Smooth muscle cell (in vitro differentiated cells): ENCODE measurements around the gene IGSF9B. TPM values are rescaled to one million over a fixed set of nuclear protein-coding genes. Genes with fewer than 3 reads are reported as not detected.

Source experiments
- DNase-seq: peaks from one replicate; lab custom pipeline; 2025; ENCODE audit not compliant: unreplicated experiment; lab: John Stamatoyannopoulos, UW
- H2AFZ ChIP-seq: fragments of 200-600 bp; sonication (generic); 2 replicates; pipeline ENCODE4 v1.6.0; 2016; ENCODE audit warnings: antibody characterized with exemption, low read depth, mild to moderate bottlenecking
- H3F3A ChIP-seq: fragments of 200-600 bp; sonication (generic); 2 replicates; pipeline ENCODE4 v1.6.0; 2017; ENCODE audit warnings: antibody characterized with exemption, low read depth
- H3K27ac ChIP-seq: fragments of 200-600 bp; sonication (generic); 2 replicates; pipeline ENCODE4 v1.5.1; 2016; ENCODE audit warnings: low read depth, mild to moderate bottlenecking
- H3K27me3 ChIP-seq: fragments of 200-600 bp; sonication (generic); 2 replicates; pipeline ENCODE4 v1.6.1; 2016; ENCODE audit warnings: low read depth, mild to moderate bottlenecking
- H3K36me3 ChIP-seq: fragments of 200-600 bp; sonication (generic); 2 replicates; pipeline ENCODE4 v1.5.1; 2016; ENCODE audit warnings: low read depth
- H3K4me1 ChIP-seq: fragments of 200-600 bp; sonication (generic); 2 replicates; pipeline ENCODE4 v1.5.1; 2016; ENCODE audit warnings: low read depth
- H3K4me2 ChIP-seq: fragments of 200-600 bp; sonication (generic); 2 replicates; pipeline ENCODE4 v1.6.0; 2016; ENCODE audit warnings: mild to moderate bottlenecking
- H3K4me3 ChIP-seq: fragments of 200-600 bp; sonication (generic); 2 replicates; pipeline ENCODE4 v1.5.1; 2016; ENCODE audit warnings: mild to moderate bottlenecking
- H3K79me2 ChIP-seq: fragments of 200-600 bp; sonication (generic); 2 replicates; pipeline ENCODE4 v1.6.0; 2016; ENCODE audit warnings: low read depth, mild to moderate bottlenecking
- H3K9ac ChIP-seq: fragments of 200-600 bp; sonication (generic); 2 replicates; pipeline ENCODE4 v1.6.0; 2016; ENCODE audit warnings: low read depth
- H3K9me3 ChIP-seq: fragments of 200-600 bp; sonication (generic); replicated peaks from 2 replicates; pipeline ENCODE4 v1.5.1; 2016; ENCODE audit warnings: low read depth
- H4K20me1 ChIP-seq: fragments of 200-600 bp; sonication (generic); 2 replicates; pipeline ENCODE4 v1.6.0; 2016; ENCODE audit warnings: low read depth
- WGBS: methylation state at CpG from one replicate; pipeline ENCODE4 v1.1.7; 2016; ENCODE audit warnings: low lambda C conversion rate; 5-methylcytosine and 5-hydroxymethylcytosine counted together
- polyA plus RNA-seq: library from polyadenylated mRNA; unstranded; fragments of >200 nt; fragmentation: Nextera tagmentation; extraction: Ambion mirVana; gene quantifications from 2 replicates; pipeline ENCODE4 v1.2.1, GENCODE V29; 2016
- total RNA-seq: library from RNA; depleted of rRNA; stranded (reverse); fragments of >200 nt; gene quantifications from 2 replicates; pipeline ENCODE4 v1.2.3, GENCODE V29; 2014
- TF ChIP-seq, protein P1 (sequence below): fragments of 200-600 bp; sonication (generic); IDR thresholded peaks from 2 replicates; pipeline ENCODE4 v1.5.1; 2017; ENCODE audit warnings: borderline replicate concordance, mild to moderate bottlenecking, antibody characterized with exemption; ENCODE audit not compliant: insufficient read depth, poor library complexity, severe bottlenecking

Gene IGSF9B
- total and polyA plus RNA-seq, 2 experiments from 2014 or later = 0.82 to 1.7 TPM

GRCh38 chr11:133974836-133975487 is 18.2 kb upstream of the IGSF9B start:
- H4K20me1 ChIP-seq = no peaks in the 10 kb centered on the region
- no peaks in the 10 kb centered on the region for H3K4me1 ChIP-seq
- H3K9me3 ChIP-seq = no peaks in the 10 kb centered on the region
- peaks cover 50% of the 10 kb centered on the region for H3K27me3 ChIP-seq
- TF ChIP-seq, protein P1, sequence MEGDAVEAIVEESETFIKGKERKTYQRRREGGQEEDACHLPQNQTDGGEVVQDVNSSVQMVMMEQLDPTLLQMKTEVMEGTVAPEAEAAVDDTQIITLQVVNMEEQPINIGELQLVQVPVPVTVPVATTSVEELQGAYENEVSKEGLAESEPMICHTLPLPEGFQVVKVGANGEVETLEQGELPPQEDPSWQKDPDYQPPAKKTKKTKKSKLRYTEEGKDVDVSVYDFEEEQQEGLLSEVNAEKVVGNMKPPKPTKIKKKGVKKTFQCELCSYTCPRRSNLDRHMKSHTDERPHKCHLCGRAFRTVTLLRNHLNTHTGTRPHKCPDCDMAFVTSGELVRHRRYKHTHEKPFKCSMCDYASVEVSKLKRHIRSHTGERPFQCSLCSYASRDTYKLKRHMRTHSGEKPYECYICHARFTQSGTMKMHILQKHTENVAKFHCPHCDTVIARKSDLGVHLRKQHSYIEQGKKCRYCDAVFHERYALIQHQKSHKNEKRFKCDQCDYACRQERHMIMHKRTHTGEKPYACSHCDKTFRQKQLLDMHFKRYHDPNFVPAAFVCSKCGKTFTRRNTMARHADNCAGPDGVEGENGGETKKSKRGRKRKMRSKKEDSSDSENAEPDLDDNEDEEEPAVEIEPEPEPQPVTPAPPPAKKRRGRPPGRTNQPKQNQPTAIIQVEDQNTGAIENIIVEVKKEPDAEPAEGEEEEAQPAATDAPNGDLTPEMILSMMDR = no peak
- no peak overlapping the region for H3K27ac ChIP-seq
- no peak overlapping the region for H2AFZ ChIP-seq
- H3K9ac ChIP-seq = no peak overlapping the region
- H3K36me3 ChIP-seq = no peaks in the 10 kb centered on the region
- H3K79me2 ChIP-seq = no peaks in the 10 kb centered on the region
- H3F3A ChIP-seq = no peaks in the 10 kb centered on the region
- H3K4me3 ChIP-seq = no peak overlapping the region
- no peak for DNase-seq
- 85% methylated on average over 14 of the region's 14 CpGs for WGBS
- no peak overlapping the region for H3K4me2 ChIP-seq

- whole genome bisulfite sequencing = 84% methylated on average over 11 of the region's 11 CpGs
- Histone ChIP-seq H4K20me1 (no peaks in the 10 kb centered on the region), H3K36me3 (no peaks in the 10 kb centered on the region), H3F3A (no peaks in the 10 kb centered on the region), H3K4me2 (no peak overlapping the region), H3K9ac (no peak overlapping the region), H3K27me3 (peaks cover 62% of the 10 kb centered on the region), H3K4me1 (no peaks in the 10 kb centered on the region), H2AFZ (no peak overlapping the region), H3K79me2 (no peaks in the 10 kb centered on the region), H3K4me3 (no peak overlapping the region), H3K9me3 (no peaks in the 10 kb centered on the region), H3K27ac (no peak overlapping the region)
- TF ChIP-seq, protein P1 = no peak
- no peak for DNase-seq
These were observed 15.1 kb upstream of the IGSF9B start for GRCh38 chr11:133971881-133972280.

DNA sequence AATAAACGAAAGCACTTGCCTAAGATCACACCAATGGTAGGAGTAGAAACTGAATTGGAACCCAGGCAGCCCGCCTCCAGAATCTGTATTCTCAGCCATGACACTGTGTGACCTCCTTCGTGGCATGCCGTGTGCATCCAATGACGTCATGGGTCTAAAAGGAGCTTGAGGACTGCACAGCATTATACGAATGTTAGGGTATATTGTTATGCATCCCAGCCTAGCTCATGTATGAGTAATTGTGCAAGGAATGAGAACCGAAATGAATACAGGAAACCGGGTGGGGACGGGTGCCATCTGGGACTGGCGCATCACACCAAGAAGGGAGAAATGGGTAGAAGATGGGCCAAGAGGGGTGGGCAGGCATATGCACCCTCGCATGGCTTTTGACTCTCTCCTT is 12.3 kb upstream of the IGSF9B start:
- H3K79me2 ChIP-seq = no peaks in the 10 kb centered on the region
- no peaks in the 10 kb centered on the region for H3K4me1 ChIP-seq
- H3K4me2 ChIP-seq = no peak overlapping the region
- H3K9me3 ChIP-seq = no peaks in the 10 kb centered on the region
- TF ChIP-seq, protein P1 = no peak
- no peak for DNase-seq
- no peaks in the 10 kb centered on the region for H4K20me1 ChIP-seq
- no peaks in the 10 kb centered on the region for H3F3A ChIP-seq
- no peak overlapping the region for H2AFZ ChIP-seq
- H3K27ac ChIP-seq = no peak overlapping the region
- H3K36me3 ChIP-seq = no peaks in the 10 kb centered on the region
- WGBS = 84% methylated on average over 11 of the region's 11 CpGs
- peaks cover 42% of the 10 kb centered on the region for H3K27me3 ChIP-seq
- no peak overlapping the region for H3K9ac ChIP-seq
- H3K4me3 ChIP-seq = no peak overlapping the region

DNA sequence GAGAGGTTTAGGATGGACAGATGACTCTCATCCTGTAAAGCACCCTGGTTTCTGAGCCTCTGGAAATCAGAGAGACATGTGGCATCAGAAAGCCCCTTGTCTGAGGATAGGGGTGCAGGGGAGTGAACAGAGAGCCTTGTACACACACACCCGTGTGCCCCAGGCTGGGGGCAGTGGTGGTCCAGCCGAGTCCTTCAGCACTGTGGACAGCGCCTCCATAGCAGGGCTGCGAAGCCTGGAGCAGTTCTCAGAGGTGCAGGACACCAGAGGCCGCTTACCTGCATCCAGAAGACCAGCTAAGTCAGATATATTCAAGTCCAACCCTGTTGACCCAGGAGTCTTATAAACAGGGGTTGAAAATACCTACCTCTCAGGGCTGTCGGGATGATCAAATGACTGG is 11.5 kb upstream of the IGSF9B start:
- Histone ChIP-seq H3F3A (no peaks in the 10 kb centered on the region), H3K27ac (no peak overlapping the region), H4K20me1 (no peaks in the 10 kb centered on the region), H3K4me1 (no peaks in the 10 kb centered on the region), H3K27me3 (peaks cover 39% of the 10 kb centered on the region), H3K9me3 (no peaks in the 10 kb centered on the region), H3K9ac (no peak overlapping the region), H3K36me3 (no peaks in the 10 kb centered on the region), H3K4me3 (no peak overlapping the region), H3K79me2 (no peaks in the 10 kb centered on the region), H2AFZ (no peak overlapping the region), H3K4me2 (no peak overlapping the region)
- TF ChIP-seq, protein P1 = no peak
- DNase-seq = no peak
- WGBS = 62% methylated on average over 6 of the region's 6 CpGs
